H1 (cell line): Measurements from ENCODE around the gene CENPB. TPM values are rescaled to one million over a fixed set of nuclear protein-coding genes. Genes with fewer than 3 reads are reported as not detected.

Experiments used
- CTCF ChIP-seq, 3 experiments: IDR thresholded peaks; 1 replicate in 2 of 3; 2 replicates in 1 of 3; pipeline versions ENCODE4 v1.5.1 to v1.6.1; 2011; ENCODE audit warnings: low read length in 3 of 3, mild to moderate bottlenecking in 3 of 3, inconsistent platforms in 2 of 3, low read depth in 1 of 3, moderate library complexity in 1 of 3; ENCODE audit not compliant: insufficient read depth in 1 of 3; ENCODE audit errors: control extremely low read depth in 1 of 3
- GABPA ChIP-seq: IDR thresholded peaks from 2 replicates; pipeline ENCODE4 v1.6.1; 2011; ENCODE audit warnings: mild to moderate bottlenecking, low read length, moderate library complexity, borderline replicate concordance; ENCODE audit not compliant: insufficient read depth
- SIX5 ChIP-seq: IDR thresholded peaks from 2 replicates; pipeline ENCODE4 v1.6.1; 2011; ENCODE audit warnings: mild to moderate bottlenecking, low read depth, low read length
- SUZ12 ChIP-seq: fragments of 200-600 bp; sonication (generic); IDR thresholded peaks from 2 replicates; pipeline ENCODE4 v1.6.1; 2012; ENCODE audit warnings: mild to moderate bottlenecking, inconsistent platforms, low read length, moderate library complexity, mixed read lengths
- polyA plus RNA-seq, 7 experiments: library from polyadenylated mRNA; depleted of rRNA in 3 of 7; stranded (reverse) in 5 of 7; unstranded in 2 of 7; fragments of >200 nt in 5 of 7; fragments of 200-250 nt in 2 of 7; gene quantifications; 1 replicate in 5 of 7; 2 replicates in 1 of 7; 4 replicates in 1 of 7; pipeline versions ENCODE4 v1.2.1 to v1.2.3, GENCODE V29; 2011 to 2013; ENCODE audit warnings: missing spikeins in 2 of 7, mixed read lengths in 2 of 7
- total RNA-seq: library from RNA; stranded (reverse); fragmentation: NEBNext Ultra II Directional; extraction: Animal tissue kit (Norgen Biotek cat#: 25700); gene quantifications from 2 replicates; pipeline ENCODE4 v1.2.1, GENCODE V29; 2021

Gene CENPB
- total and polyA plus RNA-seq, 2 of the 8 experiments (the other 6 are each of a cell fraction or from before 2014, with no cell fraction given), result 17.7 to 51.6 TPM

GRCh38 chr20:3777716-3778629 lies 8.6 kb downstream of the CENPB start (continued):
- TF ChIP-seq CTCF (IDR thresholded peaks at IDR 0.05; ENCODE audit: control extremely low read depth in 1 of 3, insufficient read depth in 1 of 3, low read depth in 1 of 3, low read length in 3 of 3), result peak in 2 of 3 experiments; percentile 0 to 3; a peak in 1 of 4 replicates
- no peak for TF ChIP-seq SIX5
- TF ChIP-seq SUZ12, result peak; percentile 45; the same call in 1 of the 2 replicates
- TF ChIP-seq GABPA, result 0 out of 2 replicates have a peak, but pooled peaks have one; percentile 12
- TF ChIP-seq, all 59 proteins: peak for 16
